ENCODE measurements around the gene WWC1. TPM values are rescaled to one million over a fixed set of nuclear protein-coding genes. Genes with fewer than 3 reads are reported as not detected.

WWC1 gene
- total RNA-seq, 1 donor from 2014 or later: 18.7 TPM

GRCh38 chr5:168427224-168427623, 135.8 kb downstream of the WWC1 start:
- intact Hi-C loops (cut with DNase I): no loop called here
- no peak for DNase-seq (ENCODE audit: extremely low spot score in 2 of 2)
- Histone ChIP-seq H3K27ac (no peak overlapping the region), H3K4me1 (no peaks in the 10 kb centered on the region), H3K9me3 (no peaks in the 10 kb centered on the region), H3K36me3 (no peaks in the 10 kb centered on the region), H3K4me3 (no peak overlapping the region), H3K27me3 (no peaks in the 10 kb centered on the region)
- TF ChIP-seq POLR2A (IDR thresholded peaks at IDR 0.05): no peak
- TF ChIP-seq POLR2AphosphoS5 (IDR thresholded peaks at IDR 0.05; ENCODE audit: insufficient read depth in 1 of 2, low read depth in 1 of 2): no peak
- no peak for TF ChIP-seq CTCF (IDR thresholded peaks at IDR 0.05)

GRCh38 chr5:168428552-168428951, 137.1 kb downstream of the WWC1 start:
- Histone ChIP-seq H3K4me1 (no peaks in the 10 kb centered on the region), H3K27me3 (no peaks in the 10 kb centered on the region), H3K36me3 (no peaks in the 10 kb centered on the region), H3K4me3 (no peak overlapping the region), H3K27ac (no peak overlapping the region), H3K9me3 (no peaks in the 10 kb centered on the region)
- no peak for DNase-seq (ENCODE audit: extremely low spot score in 2 of 2)
- no peak for TF ChIP-seq POLR2A (IDR thresholded peaks at IDR 0.05)
- no peak for TF ChIP-seq POLR2AphosphoS5 (IDR thresholded peaks at IDR 0.05; ENCODE audit: insufficient read depth in 1 of 2, low read depth in 1 of 2)
- no peak for TF ChIP-seq CTCF (IDR thresholded peaks at IDR 0.05)
- intact Hi-C loops (cut with DNase I): no loop called here

GRCh38 chr5:168430296-168430695, 138.9 kb downstream of the WWC1 start:
- H3K27ac ChIP-seq: no peak overlapping the region
- no peak for TF ChIP-seq CTCF (IDR thresholded peaks at IDR 0.05)
- TF ChIP-seq POLR2A (IDR thresholded peaks at IDR 0.05): no peak
- no peak for TF ChIP-seq POLR2AphosphoS5 (IDR thresholded peaks at IDR 0.05; ENCODE audit: insufficient read depth in 1 of 2, low read depth in 1 of 2)
- no peak for DNase-seq (ENCODE audit: extremely low spot score in 2 of 2)
- no peak overlapping the region for H3K4me3 ChIP-seq
- intact Hi-C loops (cut with DNase I): no loop called here
- no peaks in the 10 kb centered on the region for H3K4me1 ChIP-seq
- no peaks in the 10 kb centered on the region for H3K36me3 ChIP-seq
- no peaks in the 10 kb centered on the region for H3K9me3 ChIP-seq
- H3K27me3 ChIP-seq: no peaks in the 10 kb centered on the region

- DNase-seq (ENCODE audit: extremely low spot score in 2 of 2): no peak
- Histone ChIP-seq H3K27ac (no peak overlapping the region), H3K4me3 (no peak overlapping the region), H3K4me1 (no peaks in the 10 kb centered on the region), H3K9me3 (no peaks in the 10 kb centered on the region), H3K27me3 (no peaks in the 10 kb centered on the region), H3K36me3 (no peaks in the 10 kb centered on the region)
- no peak for TF ChIP-seq CTCF (IDR thresholded peaks at IDR 0.05)
- no peak for TF ChIP-seq POLR2AphosphoS5 (IDR thresholded peaks at IDR 0.05; ENCODE audit: insufficient read depth in 1 of 2, low read depth in 1 of 2)
- intact Hi-C loops (cut with DNase I): no loop called here
These were observed 141.5 kb downstream of the WWC1 start for GRCh38 chr5:168432903-168433302.

- Histone ChIP-seq H3K4me1 (no peaks in the 10 kb centered on the region), H3K27ac (no peak overlapping the region), H3K27me3 (no peaks in the 10 kb centered on the region), H3K36me3 (no peaks in the 10 kb centered on the region), H3K4me3 (no peak overlapping the region), H3K9me3 (no peaks in the 10 kb centered on the region)
- no peak for DNase-seq (ENCODE audit: extremely low spot score in 2 of 2)
- intact Hi-C loops (cut with DNase I): no loop called here
- TF ChIP-seq POLR2A (IDR thresholded peaks at IDR 0.05): no peak
- TF ChIP-seq POLR2AphosphoS5 (IDR thresholded peaks at IDR 0.05; ENCODE audit: insufficient read depth in 1 of 2, low read depth in 1 of 2): no peak
- TF ChIP-seq CTCF (IDR thresholded peaks at IDR 0.05): no peak
These were observed 142.6 kb downstream of the WWC1 start for GRCh38 chr5:168434001-168434400.

All from vagina (tissue), 2 donors.